KMS-11 (cell line): ENCODE data around the gene SUN5.

Experiments
- H2AFZ ChIP-seq: fragments of 200-600 bp; sonication (generic); 2 replicates; pipeline ENCODE4 v1.6.1; 2016; ENCODE audit warnings: antibody characterized with exemption, mixed run types, low read depth
- H3K27ac ChIP-seq: fragments of 200-600 bp; sonication (generic); 2 replicates; pipeline ENCODE4 v1.6.1; 2016; ENCODE audit warnings: mild to moderate bottlenecking, mixed run types
- H3K27me3 ChIP-seq: fragments of 200-600 bp; sonication (generic); 2 replicates; pipeline ENCODE4 v1.6.1; 2017; ENCODE audit warnings: mild to moderate bottlenecking, low read depth, mixed run types, moderate library complexity; ENCODE audit not compliant: insufficient read depth
- H3K36me3 ChIP-seq: fragments of 200-600 bp; sonication (generic); 2 replicates; pipeline ENCODE4 v1.6.1; 2017; ENCODE audit warnings: mild to moderate bottlenecking, mixed run types; ENCODE audit not compliant: insufficient read depth
- H3K4me1 ChIP-seq: fragments of 200-600 bp; sonication (generic); 2 replicates; pipeline ENCODE4 v1.6.1; 2016; ENCODE audit warnings: mild to moderate bottlenecking, low read depth, mixed run types; ENCODE audit not compliant: poor library complexity, severe bottlenecking
- H3K4me2 ChIP-seq: fragments of 200-600 bp; sonication (generic); 2 replicates; pipeline ENCODE4 v1.7.0; 2016; ENCODE audit warnings: mild to moderate bottlenecking, mixed run types
- H3K4me3 ChIP-seq: fragments of 200-600 bp; sonication (generic); IDR thresholded peaks from 2 replicates; pipeline ENCODE4 v1.6.1; 2017; ENCODE audit warnings: low read depth, low read length, mixed read lengths; ENCODE audit not compliant: insufficient read depth
- H3K79me2 ChIP-seq: fragments of 200-600 bp; sonication (generic); 2 replicates; pipeline ENCODE4 v1.6.1; 2016; ENCODE audit warnings: low read depth, mixed run types; ENCODE audit not compliant: insufficient read depth
- H3K9ac ChIP-seq: fragments of 200-600 bp; sonication (generic); 2 replicates; pipeline ENCODE4 v1.6.1; 2016; ENCODE audit warnings: mild to moderate bottlenecking, mixed run types
- H4K20me1 ChIP-seq: fragments of 200-600 bp; sonication (generic); 2 replicates; pipeline ENCODE4 v1.6.1; 2016; ENCODE audit warnings: mild to moderate bottlenecking, mixed run types; ENCODE audit not compliant: insufficient read depth
- CTCF ChIP-seq: fragments of 200-600 bp; sonication (generic); conservative IDR thresholded peaks from 2 replicates; pipeline ENCODE4 v1.6.1; 2017; ENCODE audit warnings: low read depth, mild to moderate bottlenecking, antibody characterized with exemption, low read length, moderate library complexity, mixed read lengths

Gene SUN5

GRCh38 chr20:33022694-33023438 is 18.6 kb upstream of the SUN5 start:
- H4K20me1 ChIP-seq = no peaks in the 10 kb centered on the region
- no peak overlapping the region for H3K4me2 ChIP-seq
- no peaks in the 10 kb centered on the region for H3K36me3 ChIP-seq
- no peak for TF ChIP-seq CTCF
- H3K79me2 ChIP-seq = no peaks in the 10 kb centered on the region
- H3K9ac ChIP-seq = no peak overlapping the region
- no peak overlapping the region for H3K27ac ChIP-seq
- no peak overlapping the region for H3K4me3 ChIP-seq
- peaks cover 29% of the 10 kb centered on the region for H3K27me3 ChIP-seq
- H3K4me1 ChIP-seq = no peaks in the 10 kb centered on the region
- no peak overlapping the region for H2AFZ ChIP-seq

GRCh38 chr20:33022289-33022688 is 18.1 kb upstream of the SUN5 start:
- no peaks in the 10 kb centered on the region for H4K20me1 ChIP-seq
- H3K36me3 ChIP-seq = no peaks in the 10 kb centered on the region
- TF ChIP-seq CTCF = no peak
- peaks cover 29% of the 10 kb centered on the region for H3K27me3 ChIP-seq
- H3K4me2 ChIP-seq = no peak overlapping the region
- H3K27ac ChIP-seq = no peak overlapping the region
- H3K4me1 ChIP-seq = no peaks in the 10 kb centered on the region
- no peak overlapping the region for H2AFZ ChIP-seq
- H3K9ac ChIP-seq = no peak overlapping the region
- H3K79me2 ChIP-seq = no peaks in the 10 kb centered on the region
- no peak overlapping the region for H3K4me3 ChIP-seq

- no peak overlapping the region for H3K27ac ChIP-seq
- no peak overlapping the region for H2AFZ ChIP-seq
- no peak overlapping the region for H3K9ac ChIP-seq
- no peaks in the 10 kb centered on the region for H3K4me1 ChIP-seq
- no peak overlapping the region for H3K4me3 ChIP-seq
- H3K79me2 ChIP-seq = no peaks in the 10 kb centered on the region
- no peaks in the 10 kb centered on the region for H3K36me3 ChIP-seq
- no peak for TF ChIP-seq CTCF
- peaks cover 27% of the 10 kb centered on the region for H3K27me3 ChIP-seq
- H3K4me2 ChIP-seq = no peak overlapping the region
- no peaks in the 10 kb centered on the region for H4K20me1 ChIP-seq
These were observed 17.6 kb upstream of the SUN5 start for GRCh38 chr20:33021879-33022278.

- no peak overlapping the region for H3K4me3 ChIP-seq
- H3K27me3 ChIP-seq = peaks cover 36% of the 10 kb centered on the region
- H3K4me2 ChIP-seq = no peak overlapping the region
- H3K9ac ChIP-seq = no peak overlapping the region
- no peak overlapping the region for H3K27ac ChIP-seq
- H3K79me2 ChIP-seq = no peaks in the 10 kb centered on the region
- H3K36me3 ChIP-seq = no peaks in the 10 kb centered on the region
- H4K20me1 ChIP-seq = no peaks in the 10 kb centered on the region
- no peak for TF ChIP-seq CTCF
- H2AFZ ChIP-seq = no peak overlapping the region
- H3K4me1 ChIP-seq = no peaks in the 10 kb centered on the region
These were observed 16.3 kb upstream of the SUN5 start for GRCh38 chr20:33020278-33021161.
